K562 (cell line): Measurements from ENCODE around the gene TRIM27. TPM values are rescaled to one million over a fixed set of nuclear protein-coding genes. Genes with fewer than 3 reads are reported as not detected.

ENCODE experiments used
- E2F3 ChIP-seq: fragments of 250-450 bp; sonication (Bioruptor Pico); IDR thresholded peaks from 2 replicates; pipeline ENCODE4 v1.4.0; 2020; ENCODE audit warnings: mild to moderate bottlenecking
- EP400 ChIP-seq: fragments of 450-650 bp; IDR thresholded peaks from 2 replicates; pipeline ENCODE4 v1.6.1; 2017; ENCODE audit warnings: antibody characterized with exemption, mild to moderate bottlenecking, moderate library complexity
- ERF ChIP-seq: fragments of 450-650 bp; formaldehyde crosslinking; IDR thresholded peaks from 2 replicates; pipeline ENCODE4 v1.4.0; 2020; ENCODE audit warnings: mild to moderate bottlenecking, mixed read lengths
- GABPB2 ChIP-seq: fragments of 250-450 bp; sonication (Bioruptor Pico); conservative IDR thresholded peaks from 2 replicates; pipeline ENCODE4 v1.5.1; 2021; ENCODE audit warnings: mild to moderate bottlenecking
- HSF4 ChIP-seq: fragments of 250-450 bp; sonication (Bioruptor Pico); IDR thresholded peaks from 2 replicates; pipeline ENCODE4 v2.1.2; 2022; ENCODE audit warnings: mild to moderate bottlenecking, moderate library complexity, borderline replicate concordance
- MTA3 ChIP-seq: fragments of 450-650 bp; formaldehyde crosslinking; IDR thresholded peaks from 2 replicates; pipeline ENCODE4 v1.6.1; 2017; ENCODE audit warnings: mild to moderate bottlenecking, borderline replicate concordance
- PML ChIP-seq: IDR thresholded peaks from 2 replicates; pipeline ENCODE4 v1.6.1; 2012; ENCODE audit warnings: low read length, inconsistent platforms
- PTRF ChIP-seq: fragments of 450-650 bp; IDR thresholded peaks from 2 replicates; pipeline ENCODE4 v1.6.1; 2016; ENCODE audit warnings: mild to moderate bottlenecking, missing genetic modification characterization, missing compliant biosample characterization
- SIN3A ChIP-seq, 2 experiments: fragments of 150-350 bp in 1 of 2; IDR thresholded peaks; 2 replicates each; pipeline ENCODE4 v1.6.1; 2011 to 2016; ENCODE audit warnings: borderline replicate concordance in 2 of 2, low read depth in 2 of 2, low read length in 2 of 2, mild to moderate bottlenecking in 2 of 2, moderate library complexity in 2 of 2; ENCODE audit not compliant: control insufficient read depth in 1 of 2
- SIRT6 ChIP-seq: IDR thresholded peaks from one replicate; pipeline ENCODE4 v1.6.1; 2012; ENCODE audit warnings: low read depth, mild to moderate bottlenecking, control low read depth, inconsistent platforms, low read length, moderate library complexity
- SMAD2 ChIP-seq: fragments of 150-350 bp; IDR thresholded peaks from 2 replicates; pipeline ENCODE4 v1.6.1; 2014; ENCODE audit warnings: low read depth, mild to moderate bottlenecking, low read length
- SNRNP70 ChIP-seq: fragments of 200-400 bp; formaldehyde crosslinking; optimal IDR thresholded peaks from 2 replicates; pipeline ENCODE3; 2017; ENCODE audit warnings: low read depth, low read length
- XRCC4 ChIP-seq: IDR thresholded peaks from one replicate; pipeline ENCODE4 v1.6.1; 2011; ENCODE audit not compliant: insufficient read depth, insufficient read length; ENCODE audit errors: extremely low read depth
- ZFP1 ChIP-seq: fragments of 450-650 bp; formaldehyde crosslinking; IDR thresholded peaks from 2 replicates; pipeline ENCODE4 v1.4.0; 2020; ENCODE audit warnings: mild to moderate bottlenecking, mixed read lengths
- polyA plus RNA-seq, 8 experiments: library from polyadenylated mRNA; depleted of rRNA in 4 of 8; stranded (reverse) in 5 of 8; unstranded in 3 of 8; fragments of >200 nt; fragmentation: Nextera tagmentation in 2 of 8; fragmentation: Illumina TruSeq in 1 of 8; extraction: Ambion mirVana in 2 of 8; extraction: Trizol in 1 of 8; gene quantifications; 2 replicates each; pipeline versions ENCODE4 v1.2.1 to v1.2.3, GENCODE V29; 2011 to 2014; ENCODE audit warnings: inconsistent platforms in 1 of 8, missing spikeins in 1 of 8
- total RNA-seq, 7 experiments: library from RNA; depleted of rRNA in 6 of 7; stranded (reverse); fragments of >200 nt in 6 of 7; fragmentation: Illumina TruSeq in 2 of 7; extraction: Trizol in 2 of 7; gene quantifications; 2 replicates each; pipeline versions ENCODE4 v1.2.1 to v1.2.3, GENCODE V29; 2011 to 2021; ENCODE audit warnings: low replicate concordance in 1 of 7
- TF ChIP-seq, protein P1 (sequence below): fragments of 450-650 bp; IDR thresholded peaks from 2 replicates; pipeline ENCODE4 v1.6.1; 2016; ENCODE audit warnings: borderline replicate concordance
- TF ChIP-seq, protein P2 (sequence below): fragments of 250-450 bp; sonication (Bioruptor Pico); IDR thresholded peaks from 2 replicates; pipeline ENCODE4 v1.6.1; 2021; ENCODE audit warnings: mild to moderate bottlenecking
- TF ChIP-seq, protein P3 (sequence below): sonication (generic); formaldehyde crosslinking; IDR thresholded peaks from 2 replicates; pipeline ENCODE4 v1.8.0; 2022; ENCODE audit warnings: mild to moderate bottlenecking, missing genetic modification reagents, borderline replicate concordance
- TF ChIP-seq, protein P4 (sequence below), 2 experiments: IDR thresholded peaks in 1 of 2; conservative IDR thresholded peaks in 1 of 2; 2 replicates each; pipeline ENCODE4 v1.6.1; 2016; ENCODE audit warnings: low read depth in 2 of 2, mild to moderate bottlenecking in 1 of 2, missing compliant biosample characterization in 1 of 2, missing genetic modification characterization in 1 of 2, moderate library complexity in 1 of 2
- TF ChIP-seq, protein P5 (sequence below): sonication (generic); formaldehyde crosslinking; IDR thresholded peaks from 2 replicates; pipeline ENCODE4 v1.8.0; 2022; ENCODE audit warnings: mild to moderate bottlenecking, missing genetic modification reagents

The TRIM27 gene
- total and polyA plus RNA-seq, 9 of the 15 experiments (the other 6 are each of a cell fraction or from before 2014, with no cell fraction given): 37.7 to 235 (median 122) TPM

DNA sequence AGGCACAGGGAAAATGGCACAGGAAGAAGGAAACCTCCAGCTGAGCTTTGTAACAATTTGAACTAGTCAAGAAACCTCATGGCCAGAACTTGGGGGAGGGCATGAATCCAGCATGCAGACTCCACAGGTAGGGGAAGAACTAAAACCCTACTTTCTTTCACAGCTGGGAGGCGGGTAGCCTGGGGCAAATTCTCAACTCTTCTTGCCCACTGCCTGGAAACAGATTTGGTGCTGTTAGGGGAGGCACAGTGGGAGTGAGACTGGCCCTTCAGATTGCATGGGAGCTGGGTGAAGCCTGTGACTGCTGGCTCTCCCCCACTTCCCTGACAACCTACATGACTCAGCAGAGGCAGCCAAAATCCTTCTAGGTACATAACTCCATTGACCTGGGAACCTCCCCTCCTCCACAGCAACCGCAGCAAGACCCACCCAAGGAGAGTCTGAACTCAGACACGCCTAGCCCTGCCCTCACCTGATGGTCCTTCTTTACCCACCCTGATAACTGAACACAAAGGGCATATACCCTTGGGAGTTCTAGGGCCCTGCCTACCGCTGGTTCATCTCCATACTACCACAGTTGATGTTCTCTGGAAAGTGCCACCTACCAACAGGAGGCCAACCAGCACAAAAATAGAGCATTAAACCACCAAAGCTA is 37.2 kb upstream of the TRIM27 start (continued):
- TF ChIP-seq, protein P1, sequence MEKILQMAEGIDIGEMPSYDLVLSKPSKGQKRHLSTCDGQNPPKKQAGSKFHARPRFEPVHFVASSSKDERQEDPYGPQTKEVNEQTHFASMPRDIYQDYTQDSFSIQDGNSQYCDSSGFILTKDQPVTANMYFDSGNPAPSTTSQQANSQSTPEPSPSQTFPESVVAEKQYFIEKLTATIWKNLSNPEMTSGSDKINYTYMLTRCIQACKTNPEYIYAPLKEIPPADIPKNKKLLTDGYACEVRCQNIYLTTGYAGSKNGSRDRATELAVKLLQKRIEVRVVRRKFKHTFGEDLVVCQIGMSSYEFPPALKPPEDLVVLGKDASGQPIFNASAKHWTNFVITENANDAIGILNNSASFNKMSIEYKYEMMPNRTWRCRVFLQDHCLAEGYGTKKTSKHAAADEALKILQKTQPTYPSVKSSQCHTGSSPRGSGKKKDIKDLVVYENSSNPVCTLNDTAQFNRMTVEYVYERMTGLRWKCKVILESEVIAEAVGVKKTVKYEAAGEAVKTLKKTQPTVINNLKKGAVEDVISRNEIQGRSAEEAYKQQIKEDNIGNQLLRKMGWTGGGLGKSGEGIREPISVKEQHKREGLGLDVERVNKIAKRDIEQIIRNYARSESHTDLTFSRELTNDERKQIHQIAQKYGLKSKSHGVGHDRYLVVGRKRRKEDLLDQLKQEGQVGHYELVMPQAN: no peak
- TF ChIP-seq EP400 (peak; percentile 69; the same call in 1 of the 2 replicates), HSF4 (CRISPR knock-in tag) (0 out of 2 replicates have a peak, but pooled peaks have one; percentile 16), E2F3 (CRISPR knock-in tag) (no peak), SMAD2 (no peak), XRCC4 (no peak), SIRT6 (no peak), ZFP1 (CRISPR knock-in tag) (no peak), PML (no peak), SIN3A (IDR thresholded peaks at IDR 0.05; ENCODE audit: borderline replicate concordance in 2 of 2, control insufficient read depth in 1 of 2, low read depth in 2 of 2, low read length in 2 of 2) (no peak), PTRF (tag) (no peak), SNRNP70 (no peak), ERF (CRISPR knock-in tag) (no peak), MTA3 (peak; percentile 87), GABPB2 (no peak)
- TF ChIP-seq, protein P2, sequence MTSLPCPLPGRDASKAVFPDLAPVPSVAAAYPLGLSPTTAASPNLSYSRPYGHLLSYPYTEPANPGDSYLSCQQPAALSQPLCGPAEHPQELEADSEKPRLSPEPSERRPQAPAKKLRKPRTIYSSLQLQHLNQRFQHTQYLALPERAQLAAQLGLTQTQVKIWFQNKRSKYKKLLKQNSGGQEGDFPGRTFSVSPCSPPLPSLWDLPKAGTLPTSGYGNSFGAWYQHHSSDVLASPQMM (CRISPR knock-in tag): no peak
- TF ChIP-seq, protein P3, sequence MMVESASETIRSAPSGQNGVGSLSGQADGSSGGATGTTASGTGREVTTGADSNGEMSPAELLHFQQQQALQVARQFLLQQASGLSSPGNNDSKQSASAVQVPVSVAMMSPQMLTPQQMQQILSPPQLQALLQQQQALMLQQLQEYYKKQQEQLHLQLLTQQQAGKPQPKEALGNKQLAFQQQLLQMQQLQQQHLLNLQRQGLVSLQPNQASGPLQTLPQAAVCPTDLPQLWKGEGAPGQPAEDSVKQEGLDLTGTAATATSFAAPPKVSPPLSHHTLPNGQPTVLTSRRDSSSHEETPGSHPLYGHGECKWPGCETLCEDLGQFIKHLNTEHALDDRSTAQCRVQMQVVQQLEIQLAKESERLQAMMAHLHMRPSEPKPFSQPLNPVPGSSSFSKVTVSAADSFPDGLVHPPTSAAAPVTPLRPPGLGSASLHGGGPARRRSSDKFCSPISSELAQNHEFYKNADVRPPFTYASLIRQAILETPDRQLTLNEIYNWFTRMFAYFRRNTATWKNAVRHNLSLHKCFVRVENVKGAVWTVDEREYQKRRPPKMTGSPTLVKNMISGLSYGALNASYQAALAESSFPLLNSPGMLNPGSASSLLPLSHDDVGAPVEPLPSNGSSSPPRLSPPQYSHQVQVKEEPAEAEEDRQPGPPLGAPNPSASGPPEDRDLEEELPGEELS (CRISPR knock-in tag): no peak
- TF ChIP-seq, protein P4, sequence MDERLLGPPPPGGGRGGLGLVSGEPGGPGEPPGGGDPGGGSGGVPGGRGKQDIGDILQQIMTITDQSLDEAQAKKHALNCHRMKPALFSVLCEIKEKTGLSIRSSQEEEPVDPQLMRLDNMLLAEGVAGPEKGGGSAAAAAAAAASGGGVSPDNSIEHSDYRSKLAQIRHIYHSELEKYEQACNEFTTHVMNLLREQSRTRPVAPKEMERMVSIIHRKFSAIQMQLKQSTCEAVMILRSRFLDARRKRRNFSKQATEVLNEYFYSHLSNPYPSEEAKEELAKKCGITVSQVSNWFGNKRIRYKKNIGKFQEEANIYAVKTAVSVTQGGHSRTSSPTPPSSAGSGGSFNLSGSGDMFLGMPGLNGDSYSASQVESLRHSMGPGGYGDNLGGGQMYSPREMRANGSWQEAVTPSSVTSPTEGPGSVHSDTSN (CRISPR knock-in tag; IDR thresholded peaks at IDR 0.05; ENCODE audit: low read depth): no peak
- TF ChIP-seq, protein P4 (tag; conservative IDR thresholded peaks at IDR 0.05; ENCODE audit: low read depth): 0 out of 2 replicates have a peak, but pooled peaks have one; percentile 9
- TF ChIP-seq, protein P5, sequence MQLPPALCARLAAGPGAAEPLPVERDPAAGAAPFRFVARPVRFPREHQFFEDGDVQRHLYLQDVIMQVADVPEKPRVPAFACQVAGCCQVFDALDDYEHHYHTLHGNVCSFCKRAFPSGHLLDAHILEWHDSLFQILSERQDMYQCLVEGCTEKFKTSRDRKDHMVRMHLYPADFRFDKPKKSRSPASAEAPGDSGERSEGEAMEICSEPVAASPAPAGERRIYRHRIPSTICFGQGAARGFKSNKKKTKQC: no peak
